B cell (primary cell): ENCODE data around the gene CCDC8. TPM values are rescaled to one million over a fixed set of nuclear protein-coding genes. Genes with fewer than 3 reads are reported as not detected.

Source experiments
- ATAC-seq: fragments of 200-7000 bp; cut with Tn5 transposase; one replicate; pipeline ENCODE4 v1.10.0; 2021; ENCODE audit warnings: low read depth, mild to moderate bottlenecking, moderate number of reproducible peaks, moderate library complexity
- CTCF ChIA-PET: fragments of 350-600 bp; sonication (Branson Sonifier 250); formaldehyde crosslinking; loops from one replicate; lab custom pipeline; 2021; ENCODE audit warnings: antibody characterized with exemption, inconsistent platforms; lab: Charles Lee
- POLR2A ChIA-PET: fragments of 350-600 bp; sonication (Branson Sonifier 250); formaldehyde crosslinking; loops from one replicate; lab custom pipeline; 2021; ENCODE audit warnings: antibody characterized with exemption; lab: Charles Lee
- DNase-seq: peaks from one replicate; pipeline ENCODE4 v3.0.0; 2013
- H2AFZ ChIP-seq: 2 replicates; pipeline ENCODE4 v1.6.1; 2012; ENCODE audit warnings: mild to moderate bottlenecking, low read depth, low read length; ENCODE audit not compliant: insufficient read depth, poor library complexity, severe bottlenecking
- H3K27ac ChIP-seq, 2 donors: 1 replicate in 1 of 2; 2 replicates in 1 of 2; pipeline ENCODE4 v1.5.1; 2012 to 2013; ENCODE audit warnings: low read length in 2 of 2, mild to moderate bottlenecking in 2 of 2, moderate library complexity in 1 of 2
- H3K27me3 ChIP-seq, 4 experiments: fragments of 200-600 bp in 1 of 4; sonication (generic) in 1 of 4; replicated peaks in 1 of 4; 1 replicate in 2 of 4; 2 replicates in 2 of 4; pipeline versions ENCODE4 v1.6.1 to v1.7.0; 2013 to 2016; ENCODE audit warnings: low read length in 3 of 4, mild to moderate bottlenecking in 2 of 4, mixed read lengths in 1 of 4, moderate library complexity in 1 of 4; ENCODE audit not compliant: insufficient read depth in 4 of 4, control insufficient read depth in 3 of 4; ENCODE audit errors: control extremely low read depth in 1 of 4
- H3K36me3 ChIP-seq, 2 experiments: replicated peaks in 1 of 2; 1 replicate in 1 of 2; 2 replicates in 1 of 2; pipeline versions ENCODE4 v1.6.1 to v1.7.1; 2013; ENCODE audit warnings: low read length in 1 of 2; ENCODE audit not compliant: insufficient read depth in 2 of 2, control insufficient read depth in 1 of 2; ENCODE audit errors: control extremely low read depth in 1 of 2, extremely low read depth in 1 of 2
- H3K4me1 ChIP-seq, 2 donors: fragments of 200-600 bp in 1 of 2; sonication (generic) in 1 of 2; 1 replicate in 1 of 2; 2 replicates in 1 of 2; pipeline versions ENCODE4 v1.5.1 to v1.6.1; 2013 to 2017; ENCODE audit warnings: low read length in 2 of 2; ENCODE audit not compliant: control insufficient read depth in 2 of 2, insufficient read depth in 2 of 2
- H3K4me2 ChIP-seq: replicated peaks from 2 replicates; pipeline ENCODE3; 2012; ENCODE audit warnings: mild to moderate bottlenecking, low read depth, low read length; ENCODE audit not compliant: poor library complexity, severe bottlenecking
- H3K4me3 ChIP-seq, 5 experiments: fragments of 200-600 bp in 1 of 5; sonication (generic) in 1 of 5; 1 replicate in 3 of 5; 2 replicates in 2 of 5; pipeline versions ENCODE4 v1.5.1 to v1.7.0; 2011 to 2016; ENCODE audit warnings: low read length in 4 of 5, mild to moderate bottlenecking in 4 of 5, low read depth in 2 of 5, control low read depth in 1 of 5, moderate library complexity in 1 of 5; ENCODE audit not compliant: insufficient read depth in 1 of 5; ENCODE audit errors: control extremely low read depth in 1 of 5, extremely low read depth in 1 of 5
- H3K79me2 ChIP-seq: fragments of 200-600 bp; sonication (generic); one replicate; pipeline ENCODE4 v1.6.0; 2016; ENCODE audit warnings: low read length; ENCODE audit not compliant: control insufficient read depth, insufficient read depth
- H3K9ac ChIP-seq: fragments of 200-600 bp; sonication (generic); 2 replicates; pipeline ENCODE4 v1.6.1; 2017; ENCODE audit warnings: mild to moderate bottlenecking, low read length, moderate library complexity
- H3K9me3 ChIP-seq, 3 donors: one replicate each; pipeline versions ENCODE4 v1.6.1 to v1.7.1; 2013; ENCODE audit warnings: low read length in 2 of 3; ENCODE audit not compliant: control insufficient read depth in 2 of 3, insufficient read depth in 1 of 3; ENCODE audit errors: control extremely low read depth in 1 of 3
- H4K20me1 ChIP-seq: 2 replicates; pipeline ENCODE4 v1.6.0; 2012; ENCODE audit warnings: mild to moderate bottlenecking, low read length; ENCODE audit not compliant: insufficient read depth, control insufficient read depth, poor library complexity, severe bottlenecking
- H3K27ac Mint-ChIP-seq: one replicate; pipeline ENCODE4 v1.8.0; 2021; ENCODE audit warnings: mixed read lengths
- H3K27me3 Mint-ChIP-seq: one replicate; pipeline ENCODE4 v1.8.0; 2021; ENCODE audit warnings: mixed read lengths
- H3K4me1 Mint-ChIP-seq: one replicate; pipeline ENCODE4 v1.8.0; 2021; ENCODE audit warnings: mixed read lengths
- H3K4me3 Mint-ChIP-seq: one replicate; pipeline ENCODE4 v1.8.0; 2021; ENCODE audit warnings: mixed read lengths
- H3K9me3 Mint-ChIP-seq: one replicate; pipeline ENCODE4 v1.8.0; 2022; ENCODE audit warnings: mixed read lengths; ENCODE audit not compliant: insufficient read depth
- EZH2 ChIP-seq: IDR thresholded peaks from 2 replicates; pipeline ENCODE4 v1.6.1; 2012; ENCODE audit warnings: borderline replicate concordance, low read depth, mild to moderate bottlenecking, moderate library complexity, low read length; ENCODE audit not compliant: insufficient read depth, poor library complexity, severe bottlenecking
- WGBS: methylation state at CpG from one replicate; pipeline ENCODE4 v1.1.5; 2013; ENCODE audit warnings: missing lambda C conversion rate; ENCODE audit not compliant: insufficient coverage; 5-methylcytosine and 5-hydroxymethylcytosine counted together
- intact Hi-C: fragments of 100-400 bp; cut with micrococcal nuclease; formaldehyde crosslinking; loops from one replicate; pipeline ENCODE4 v1.10.0; 2022
- polyA plus RNA-seq: library from polyadenylated mRNA; depleted of rRNA; stranded (reverse); fragments of >200 nt; gene quantifications from 2 replicates; pipeline ENCODE4 v1.2.3, GENCODE V29; 2012
- total RNA-seq, 2 donors: library from RNA; stranded (reverse); fragments of 120-200 nt in 1 of 2; gene quantifications; 1 replicate in 1 of 2; 2 replicates in 1 of 2; pipeline versions ENCODE4 v1.2.3 to v1.2.4, GENCODE V29; 2013 to 2022
- TF ChIP-seq, protein P1 (sequence below): fragments of 200-600 bp; IDR thresholded peaks from one replicate; pipeline ENCODE4 v1.8.0; 2022; ENCODE audit warnings: antibody characterized with exemption, mild to moderate bottlenecking

Gene CCDC8
- total and polyA plus RNA-seq, 2 donors (not counting 1 experiment from before 2014, with no cell fraction given): not detected

DNA sequence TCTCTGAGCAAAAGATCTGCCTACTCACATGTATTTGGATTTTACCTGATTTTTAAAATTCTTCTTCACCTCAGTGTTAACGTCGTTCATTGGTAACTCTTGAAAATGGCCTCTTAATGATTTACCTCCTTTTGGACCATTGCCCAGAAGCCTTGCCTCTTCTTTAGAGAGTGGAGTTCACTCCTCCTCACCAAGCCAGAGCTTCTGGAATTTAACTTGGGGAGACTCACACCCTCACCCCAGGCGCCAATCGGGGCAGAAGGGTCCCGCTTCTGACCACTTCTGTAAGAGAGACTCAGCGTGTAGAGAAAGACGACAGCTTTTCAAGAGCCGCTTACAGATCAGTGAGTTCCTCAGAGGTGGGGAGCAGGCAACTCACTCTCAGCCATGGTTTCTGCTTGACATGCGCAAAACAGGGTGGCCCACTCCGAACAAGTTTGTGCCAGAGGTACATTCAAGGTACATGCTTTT lies 12.7 kb upstream of the CCDC8 start:
- no peak for TF ChIP-seq EZH2
- TF ChIP-seq, protein P1, sequence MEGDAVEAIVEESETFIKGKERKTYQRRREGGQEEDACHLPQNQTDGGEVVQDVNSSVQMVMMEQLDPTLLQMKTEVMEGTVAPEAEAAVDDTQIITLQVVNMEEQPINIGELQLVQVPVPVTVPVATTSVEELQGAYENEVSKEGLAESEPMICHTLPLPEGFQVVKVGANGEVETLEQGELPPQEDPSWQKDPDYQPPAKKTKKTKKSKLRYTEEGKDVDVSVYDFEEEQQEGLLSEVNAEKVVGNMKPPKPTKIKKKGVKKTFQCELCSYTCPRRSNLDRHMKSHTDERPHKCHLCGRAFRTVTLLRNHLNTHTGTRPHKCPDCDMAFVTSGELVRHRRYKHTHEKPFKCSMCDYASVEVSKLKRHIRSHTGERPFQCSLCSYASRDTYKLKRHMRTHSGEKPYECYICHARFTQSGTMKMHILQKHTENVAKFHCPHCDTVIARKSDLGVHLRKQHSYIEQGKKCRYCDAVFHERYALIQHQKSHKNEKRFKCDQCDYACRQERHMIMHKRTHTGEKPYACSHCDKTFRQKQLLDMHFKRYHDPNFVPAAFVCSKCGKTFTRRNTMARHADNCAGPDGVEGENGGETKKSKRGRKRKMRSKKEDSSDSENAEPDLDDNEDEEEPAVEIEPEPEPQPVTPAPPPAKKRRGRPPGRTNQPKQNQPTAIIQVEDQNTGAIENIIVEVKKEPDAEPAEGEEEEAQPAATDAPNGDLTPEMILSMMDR: no peak
- Mint-ChIP-seq H3K4me3 (peak overlapping the region; percentile 58), H3K4me1 (peaks cover 21% of the 10 kb centered on the region), H3K27me3 (peaks cover 60% of the 10 kb centered on the region), H3K27ac (no peak overlapping the region), H3K9me3 (no peaks in the 10 kb centered on the region)
- Histone ChIP-seq H3K79me2 (no peaks in the 10 kb centered on the region), H2AFZ (peak overlapping the region; percentile 14), H3K4me1 (peaks cover 19 to 21% of the 10 kb centered on the region in 2 donors), H3K27ac (no peak overlapping the region), H3K9ac (no peak overlapping the region), H3K36me3 (no peaks in the 10 kb centered on the region), H3K27me3 (peaks cover 0 to 43% (median 26%) of the 10 kb centered on the region in 4 experiments), H3K4me3 (no peak overlapping the region), H4K20me1 (no peaks in the 10 kb centered on the region), H3K9me3 (peaks cover 0 to 5% (median 0%) of the 10 kb centered on the region in 3 donors), H3K4me2 (peak overlapping the region; percentile 49)
- ATAC-seq: no peak
- DNase-seq: no peak
- CTCF ChIA-PET: no interaction called here
- WGBS: 14% methylated on average over 9 of the region's 10 CpGs
- POLR2A ChIA-PET: no interaction called here
- intact Hi-C loops: no loop called here

DNA sequence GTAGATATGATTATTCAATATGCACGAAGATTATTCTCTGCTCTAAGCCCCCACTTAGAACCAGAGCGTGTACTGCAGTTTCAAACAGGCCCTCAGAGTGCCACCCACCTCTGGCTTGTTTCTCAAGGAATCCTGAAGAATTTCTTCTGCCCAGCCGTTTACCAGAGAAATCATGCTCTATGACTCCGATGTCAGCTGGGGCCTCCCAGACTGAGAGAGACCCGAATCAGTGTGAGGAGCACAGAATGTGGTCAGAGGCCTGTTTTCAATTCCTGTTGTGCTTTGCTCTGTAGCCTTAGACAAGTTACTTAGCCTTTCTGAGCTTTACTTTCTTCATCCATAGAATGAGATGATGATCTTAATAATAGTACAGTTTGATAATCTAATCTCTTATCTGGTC lies 9.8 kb upstream of the CCDC8 start:
- TF ChIP-seq, protein P1: no peak
- TF ChIP-seq EZH2: no peak
- H3K4me3 Mint-ChIP-seq: no peak overlapping the region
- H3K27ac Mint-ChIP-seq: no peak overlapping the region
- Histone ChIP-seq H3K4me3 (no peak overlapping the region), H2AFZ (no peak overlapping the region), H3K27ac (no peak overlapping the region), H3K9me3 (no peaks in the 10 kb centered on the region), H3K4me2 (no peak overlapping the region), H4K20me1 (no peaks in the 10 kb centered on the region), H3K36me3 (no peaks in the 10 kb centered on the region), H3K79me2 (no peaks in the 10 kb centered on the region), H3K27me3 (peaks cover 0 to 31% (median 19%) of the 10 kb centered on the region in 4 experiments), H3K9ac (no peak overlapping the region), H3K4me1 (peaks cover 10 to 11% of the 10 kb centered on the region in 2 donors)
- peaks cover 49% of the 10 kb centered on the region for H3K27me3 Mint-ChIP-seq
- WGBS: 68% methylated on average over 3 of the region's 5 CpGs
- no peak for ATAC-seq
- H3K4me1 Mint-ChIP-seq: peaks cover 11% of the 10 kb centered on the region
- no peaks in the 10 kb centered on the region for H3K9me3 Mint-ChIP-seq
- no peak for DNase-seq
- ChIA-PET POLR2A (no interaction called here), CTCF (interaction anchor here (0.6 kb wide), 1 partner anchor 631 kb away, joined by 4 read pairs; the partner anchor contains the start of gene DMWD)
- intact Hi-C loops: no loop called here
